ENCODE results near the gene SLC10A3. TPM values are rescaled to one million over a fixed set of nuclear protein-coding genes. Genes with fewer than 3 reads are reported as not detected.

Gene SLC10A3, protein sequence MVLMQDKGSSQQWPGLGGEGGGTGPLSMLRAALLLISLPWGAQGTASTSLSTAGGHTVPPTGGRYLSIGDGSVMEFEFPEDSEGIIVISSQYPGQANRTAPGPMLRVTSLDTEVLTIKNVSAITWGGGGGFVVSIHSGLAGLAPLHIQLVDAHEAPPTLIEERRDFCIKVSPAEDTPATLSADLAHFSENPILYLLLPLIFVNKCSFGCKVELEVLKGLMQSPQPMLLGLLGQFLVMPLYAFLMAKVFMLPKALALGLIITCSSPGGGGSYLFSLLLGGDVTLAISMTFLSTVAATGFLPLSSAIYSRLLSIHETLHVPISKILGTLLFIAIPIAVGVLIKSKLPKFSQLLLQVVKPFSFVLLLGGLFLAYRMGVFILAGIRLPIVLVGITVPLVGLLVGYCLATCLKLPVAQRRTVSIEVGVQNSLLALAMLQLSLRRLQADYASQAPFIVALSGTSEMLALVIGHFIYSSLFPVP
- total RNA-seq: 9.5 and 11.3 TPM in 2 replicates

DNA sequence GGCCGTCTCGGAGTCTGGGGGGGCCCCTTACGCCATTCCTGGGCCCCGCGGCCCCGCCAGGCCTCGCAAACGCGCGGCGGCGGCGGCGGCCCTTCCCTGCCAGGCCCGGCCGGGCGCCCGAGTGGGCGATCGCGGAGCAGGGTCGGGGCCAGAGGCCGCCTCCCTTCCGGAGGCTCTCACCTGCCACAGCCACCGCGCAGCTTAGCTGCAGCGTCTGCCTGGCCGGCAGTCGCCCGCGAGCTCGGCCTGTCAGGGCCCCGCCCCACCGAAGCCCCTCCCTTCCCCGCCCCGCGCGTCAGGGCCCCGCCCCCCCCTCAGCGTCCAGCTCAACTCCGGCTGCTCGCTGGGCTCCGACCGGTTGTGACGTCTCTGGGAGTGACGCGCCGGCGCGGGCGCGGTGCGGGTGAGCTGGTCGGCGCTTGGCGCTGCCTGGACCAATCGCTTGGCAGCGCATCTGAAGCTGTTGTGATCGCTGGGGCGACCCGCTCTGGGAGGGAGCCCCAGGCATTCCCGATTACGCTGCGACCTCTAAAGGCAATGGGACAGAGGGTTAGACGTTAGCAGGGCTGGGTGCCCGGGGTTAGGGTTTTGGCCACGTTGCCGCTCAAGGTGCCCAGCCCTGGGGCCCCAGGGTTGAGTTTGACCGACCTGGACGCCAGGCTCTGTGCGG is at the start of gene SLC10A3:
Gene SLC10A3 (minus strand): TSS at position 216 of the 670 bp plus-strand sequence. CDS start 1,689 bp downstream, outside the sequence.

DNA sequence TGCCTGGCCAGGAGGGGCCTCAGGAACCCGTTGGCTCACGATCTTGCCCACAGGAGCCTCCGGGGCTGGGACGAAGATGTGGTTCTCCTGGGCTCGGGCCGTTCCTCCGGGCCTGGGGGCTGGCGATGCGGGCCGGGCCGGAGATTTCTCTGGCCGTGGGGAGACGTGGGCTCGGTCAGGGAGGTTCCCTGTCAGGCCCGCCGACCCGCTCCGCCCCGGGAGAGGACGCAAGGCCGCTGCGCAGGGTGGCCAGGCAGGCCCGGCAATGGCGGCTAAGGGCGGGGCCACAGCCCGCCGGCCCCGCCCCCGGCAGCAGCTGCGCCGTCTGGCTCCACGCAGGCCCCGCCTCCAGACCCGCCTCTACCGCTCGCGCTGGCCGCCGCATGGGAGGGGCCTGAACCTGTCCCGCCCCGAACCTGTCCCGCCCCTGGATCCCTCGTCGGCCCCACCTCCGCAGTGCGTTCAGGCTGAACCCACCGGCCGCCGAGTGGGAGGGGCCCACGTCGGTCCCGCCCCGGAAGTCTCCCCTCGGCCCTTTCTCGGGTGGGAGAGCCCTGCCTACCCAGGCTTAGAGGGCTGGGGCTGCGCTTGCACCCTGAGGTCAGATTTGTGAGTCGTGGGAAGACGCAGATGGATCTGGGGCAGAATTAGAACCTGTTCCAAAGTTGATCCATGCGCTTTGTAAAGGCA is 25.7 kb upstream of the SLC10A3 start, which contains the start of gene FAM3A:
Gene FAM3A (minus strand): TSS at position 267 of the 690 bp plus-strand sequence. CDS start 460 bp downstream, outside the sequence.

DNA sequence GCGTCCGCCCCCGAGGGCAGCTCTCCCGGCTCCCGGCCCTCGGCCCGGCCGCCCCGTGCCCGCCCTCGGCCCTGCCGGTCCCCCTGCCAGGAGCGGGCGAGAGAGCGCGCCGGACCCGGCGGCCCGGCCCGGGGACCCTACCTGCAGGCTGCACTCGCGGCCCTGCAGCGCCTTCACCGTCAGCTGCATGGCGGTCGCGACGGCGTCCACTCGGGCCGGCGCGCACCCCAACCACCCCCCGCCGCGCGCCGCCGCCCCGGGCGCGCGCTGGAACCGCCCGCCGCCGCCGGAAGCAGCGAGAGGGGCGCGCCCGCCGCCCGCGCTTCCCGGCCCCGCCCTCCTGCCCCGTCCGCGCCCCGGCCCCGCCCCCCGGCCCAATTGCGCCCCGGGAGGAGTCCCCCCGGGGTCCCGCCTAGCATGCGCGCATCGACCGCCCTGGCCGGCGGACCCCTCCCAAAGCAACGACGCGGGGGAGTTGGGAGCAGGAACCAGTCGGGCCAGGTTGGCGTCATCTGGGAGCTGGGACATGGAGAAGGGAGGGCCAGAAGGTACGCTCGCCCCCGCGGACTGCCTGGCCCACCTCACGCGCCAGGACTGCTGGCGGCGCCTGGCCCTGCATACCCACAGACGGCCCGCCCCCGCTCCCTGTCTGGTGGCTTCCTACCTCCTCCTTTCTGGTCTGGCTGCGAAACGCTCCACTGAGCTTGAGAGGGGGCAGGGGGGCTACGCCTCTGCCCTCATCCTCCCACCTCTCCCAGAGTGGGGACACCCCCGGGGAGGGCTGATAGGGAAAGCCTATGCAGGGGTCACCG is 3.8 kb downstream of the SLC10A3 start, which contains the start of gene UBL4A:
Gene UBL4A (minus strand): TSS at position 220 of the 812 bp plus-strand sequence. CDS start 31 bp downstream, at position 189.

DNA sequence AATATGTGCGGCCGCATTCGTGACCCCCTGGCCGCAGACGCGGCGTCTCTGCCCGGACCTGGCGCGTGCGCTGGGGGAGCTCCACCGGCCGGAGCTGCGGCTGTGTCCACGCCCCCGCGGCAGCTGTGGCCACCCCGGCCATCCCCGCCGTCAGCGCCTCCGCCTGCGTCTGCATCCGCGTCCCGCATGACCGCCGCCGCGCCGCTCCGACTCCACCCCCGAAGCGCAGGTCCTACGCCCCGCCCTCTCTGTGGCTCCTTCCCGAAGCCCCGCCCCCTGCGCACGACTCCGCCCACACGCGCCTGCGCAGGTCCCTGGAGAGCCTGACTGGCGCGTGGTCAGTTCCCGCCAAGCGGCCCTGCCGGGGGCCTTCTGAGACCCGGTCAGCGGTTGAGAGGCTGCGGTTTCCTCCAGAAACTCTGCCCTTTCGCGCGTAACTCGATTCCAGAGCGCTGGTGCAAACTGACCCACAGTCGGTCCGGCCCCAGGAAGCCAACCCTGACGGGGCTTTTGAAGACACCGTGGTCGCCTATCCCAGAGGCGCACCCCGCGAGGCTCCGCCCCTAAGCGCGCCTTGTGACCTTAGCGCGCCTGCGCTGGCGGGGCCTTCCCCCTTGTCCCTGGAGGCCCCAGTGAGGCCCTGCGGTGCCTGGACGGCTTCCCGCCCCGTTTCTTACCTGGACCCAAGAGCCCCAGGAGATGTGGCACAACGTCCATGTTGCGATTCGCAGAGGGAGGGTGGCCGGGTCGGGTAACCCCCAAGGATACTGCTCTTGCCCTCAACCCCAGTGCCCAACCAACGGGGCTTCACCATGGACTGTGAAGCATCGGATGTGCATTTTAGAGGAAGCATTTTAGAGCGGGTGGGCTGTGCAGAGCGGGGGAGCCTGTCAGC is 11.5 kb downstream of the SLC10A3 start, which contains the start of gene LAGE3:
Gene LAGE3 (minus strand): TSS at position 554 of the 895 bp plus-strand sequence. CDS start 366 bp downstream, at position 188.

DNA sequence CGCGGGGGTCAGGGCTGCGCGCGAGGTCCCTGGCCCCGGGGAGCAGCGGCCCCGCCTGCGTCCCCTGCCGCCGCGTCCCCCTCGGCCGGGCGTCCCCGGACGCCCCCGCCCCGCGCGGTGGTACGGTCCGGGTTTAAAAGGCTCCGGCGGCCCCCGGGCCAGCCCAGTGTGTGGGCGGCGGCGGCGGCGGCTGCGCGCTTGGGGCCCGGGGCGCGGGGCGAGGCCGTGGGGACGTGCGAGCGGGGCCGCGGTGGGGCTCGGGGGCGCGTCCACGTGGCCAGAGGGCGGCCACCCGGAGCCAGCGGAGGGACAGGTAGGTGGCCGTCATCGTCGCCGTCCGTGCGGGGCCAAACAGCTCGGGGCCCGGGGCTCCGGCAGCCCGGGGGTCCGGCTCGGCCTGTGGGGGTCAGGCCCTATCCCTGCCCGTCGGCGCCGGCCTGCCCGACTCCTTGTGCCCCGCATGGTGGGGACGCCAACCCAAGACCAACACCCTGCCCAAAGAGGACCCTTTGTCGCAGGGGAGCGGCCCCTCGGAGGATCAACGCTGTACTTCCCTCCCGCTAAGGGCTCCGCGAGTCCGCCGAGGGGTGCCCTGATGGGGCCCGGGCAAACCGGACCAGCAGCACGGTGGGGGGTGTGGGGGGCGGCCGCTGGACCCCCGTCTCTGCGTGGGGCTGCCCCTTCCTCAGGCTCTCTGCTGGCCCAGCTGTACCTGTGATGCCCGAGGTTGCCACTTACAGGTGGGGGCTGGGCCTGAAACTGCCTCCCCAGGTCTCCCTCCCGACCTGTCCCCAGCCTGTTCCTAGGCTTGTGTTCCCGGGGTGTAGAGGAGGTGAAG is 32.1 kb downstream of the SLC10A3 start, which contains the start of gene PLXNA3:
Gene PLXNA3 (plus strand): TSS at position 166 of the 838 bp plus-strand sequence. CDS start 1,903 bp downstream, outside the sequence.

DNA sequence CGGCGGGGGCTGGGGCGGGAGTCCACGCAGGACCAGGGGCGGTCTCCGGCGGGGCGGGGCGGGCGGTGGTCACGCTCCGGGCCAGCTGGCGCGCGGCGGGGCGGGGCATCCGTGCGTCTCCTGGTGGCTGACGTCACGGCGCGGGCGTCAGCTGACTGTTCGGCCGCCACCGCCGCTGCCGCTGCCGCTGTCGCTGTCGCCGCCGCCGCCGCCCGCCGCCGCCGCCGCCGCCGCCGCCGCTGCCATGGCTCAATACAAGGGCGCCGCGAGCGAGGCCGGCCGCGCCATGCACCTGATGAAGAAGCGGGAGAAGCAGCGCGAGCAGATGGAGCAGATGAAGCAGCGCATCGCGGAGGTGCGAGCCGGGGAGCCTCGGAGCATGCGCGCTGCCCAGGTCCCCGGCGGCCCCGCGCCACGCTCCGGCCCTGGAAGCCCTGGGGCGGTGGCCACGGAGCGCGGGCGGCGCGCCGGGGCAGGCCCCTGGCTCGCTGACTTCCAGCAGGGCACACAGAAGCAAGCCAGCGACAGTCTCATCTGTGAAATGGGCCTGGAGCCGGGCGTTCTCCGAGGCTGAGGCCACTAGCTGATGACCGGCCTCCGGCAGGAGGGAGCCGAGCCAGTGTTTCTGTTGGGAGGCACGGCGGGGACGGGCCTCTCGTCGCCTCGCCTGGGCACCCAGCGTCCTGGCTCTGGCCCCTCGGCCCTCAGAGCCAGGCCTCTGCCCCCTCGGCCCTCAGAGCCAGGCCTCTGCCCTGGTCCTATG is 46.3 kb downstream of the SLC10A3 start, which contains the start of gene FAM50A:
Gene FAM50A (plus strand): TSS at position 150 of the 763 bp plus-strand sequence. CDS start 95 bp downstream, at position 245.

Other genes starting within 250 kb of the SLC10A3 start
- not detected in 2 replicates for gene OPN1MW3, start 233.0 kb downstream of the SLC10A3 start, total RNA-seq
- gene TEX28, start 195.5 kb downstream of the SLC10A3 start, total RNA-seq: not detected in 2 replicates
- not detected in 2 replicates for gene TKTL1, start 194.8 kb downstream of the SLC10A3 start, total RNA-seq
- 1,283 and 1,391 TPM in 2 replicates for gene FLNA, start 116.0 kb downstream of the SLC10A3 start, total RNA-seq
- gene EMD, start 111.3 kb downstream of the SLC10A3 start, total RNA-seq: 17.9 and 20.0 TPM in 2 replicates
- 1,700 and 2,148 TPM in 2 replicates for gene RPL10, start 92.3 kb downstream of the SLC10A3 start, total RNA-seq
- 48.6 and 76.1 TPM in 2 replicates for gene DNASE1L1, start 81.4 kb downstream of the SLC10A3 start, total RNA-seq
- 12.3 and 18.9 TPM in 2 replicates for gene TAFAZZIN, start 79.1 kb downstream of the SLC10A3 start, total RNA-seq
- gene ATP6AP1, start 62.0 kb downstream of the SLC10A3 start, total RNA-seq: 44.9 and 46.7 TPM in 2 replicates
- gene GDI1, start 53.5 kb downstream of the SLC10A3 start, total RNA-seq: 86.7 and 124 TPM in 2 replicates
- gene FAM50A, start 46.5 kb downstream of the SLC10A3 start, total RNA-seq: 118 and 128 TPM in 2 replicates
- gene PLXNA3, start 32.3 kb downstream of the SLC10A3 start, total RNA-seq: 9.1 and 16.4 TPM in 2 replicates
- gene LAGE3, start 11.3 kb downstream of the SLC10A3 start, total RNA-seq: 18.7 and 23.3 TPM in 2 replicates
- gene UBL4A, start 4.0 kb downstream of the SLC10A3 start, total RNA-seq: 31.4 and 32.2 TPM in 2 replicates
- 24.6 and 34.3 TPM in 2 replicates for gene FAM3A, start 25.6 kb upstream of the SLC10A3 start, total RNA-seq
- 103 and 153 TPM in 2 replicates for gene G6PD, start 56.2 kb upstream of the SLC10A3 start, total RNA-seq
- 16.8 and 18.0 TPM in 2 replicates for gene IKBKG, start 57.0 kb upstream of the SLC10A3 start, total RNA-seq
- not detected in 2 replicates for gene CTAG1A, start 94.5 kb upstream of the SLC10A3 start, total RNA-seq
- not detected in 2 replicates for gene CTAG1B, start 128.7 kb upstream of the SLC10A3 start, total RNA-seq
- gene CTAG2, start 162.9 kb upstream of the SLC10A3 start, total RNA-seq: not detected in 2 replicates